GM19099 (cell line): ENCODE data around the gene STXBP6.

ENCODE experiments used
- POLR2A ChIP-seq: IDR thresholded peaks from 3 replicates; pipeline ENCODE4 v1.6.1; 2011; ENCODE audit warnings: low read depth; ENCODE audit not compliant: insufficient read length; ENCODE audit errors: extremely low read depth

Gene STXBP6

DNA sequence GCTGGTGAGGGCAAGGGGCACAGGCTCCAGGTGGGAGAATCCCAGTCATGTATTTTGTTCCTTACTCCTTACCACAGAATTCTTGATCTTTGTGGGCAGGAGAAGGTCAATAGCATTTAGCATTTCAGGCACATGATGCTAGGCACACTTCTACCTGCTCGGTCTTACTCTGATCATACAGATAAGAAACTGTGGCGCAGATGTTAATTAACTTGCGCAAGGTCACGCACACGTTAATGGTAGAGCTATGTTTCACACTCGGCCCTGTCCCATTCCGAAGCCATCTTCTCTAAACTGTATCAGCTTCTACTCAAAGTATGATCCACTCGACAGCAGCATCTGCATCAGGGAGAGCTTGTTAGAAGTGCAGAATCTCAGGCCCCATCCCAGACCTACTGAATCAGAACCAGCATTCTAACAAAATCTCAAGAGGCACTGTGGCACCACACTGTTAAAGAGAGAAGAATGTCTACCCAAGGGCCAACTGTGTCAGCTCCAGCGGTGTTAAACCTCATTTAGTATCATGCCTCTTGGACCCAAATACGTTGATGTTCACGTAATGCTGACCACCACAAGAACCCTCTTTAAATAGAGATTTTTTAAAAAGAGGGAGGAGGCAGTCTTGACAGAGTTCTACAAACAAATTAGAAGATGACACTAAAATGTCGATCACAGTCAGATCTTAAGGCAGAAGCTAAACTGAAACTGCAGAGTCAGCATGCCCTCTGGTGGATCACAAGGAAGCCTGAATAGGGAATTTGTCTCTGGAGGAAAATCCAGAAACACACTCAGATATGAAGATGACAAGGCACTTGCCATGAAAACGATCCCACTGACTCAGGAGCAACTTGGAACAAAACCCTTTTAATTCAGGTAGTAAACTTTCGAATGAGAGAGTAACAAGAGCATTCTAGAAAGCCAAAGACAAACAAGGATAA is 7.3 kb downstream of the STXBP6 start:
- no peak for TF ChIP-seq POLR2A

DNA sequence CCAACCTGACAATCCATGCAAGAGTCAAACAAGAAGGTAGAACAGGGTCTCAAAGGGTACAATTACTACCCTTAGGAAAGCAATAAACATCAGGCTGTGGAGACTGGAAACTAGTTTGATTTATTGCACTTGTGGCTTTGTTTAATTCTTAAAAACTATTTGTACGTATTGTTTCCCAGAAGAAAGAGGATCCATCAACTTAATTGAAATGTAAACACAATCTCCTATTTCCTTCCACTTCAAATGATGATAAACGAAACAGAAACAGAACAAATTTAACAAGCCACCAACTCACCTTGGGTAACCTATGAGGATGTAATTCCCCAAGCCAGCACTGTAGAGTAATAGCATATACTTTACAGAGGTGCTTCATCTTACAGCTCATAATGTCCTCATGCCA is 8.0 kb downstream of the STXBP6 start:
- TF ChIP-seq POLR2A, result no peak

DNA sequence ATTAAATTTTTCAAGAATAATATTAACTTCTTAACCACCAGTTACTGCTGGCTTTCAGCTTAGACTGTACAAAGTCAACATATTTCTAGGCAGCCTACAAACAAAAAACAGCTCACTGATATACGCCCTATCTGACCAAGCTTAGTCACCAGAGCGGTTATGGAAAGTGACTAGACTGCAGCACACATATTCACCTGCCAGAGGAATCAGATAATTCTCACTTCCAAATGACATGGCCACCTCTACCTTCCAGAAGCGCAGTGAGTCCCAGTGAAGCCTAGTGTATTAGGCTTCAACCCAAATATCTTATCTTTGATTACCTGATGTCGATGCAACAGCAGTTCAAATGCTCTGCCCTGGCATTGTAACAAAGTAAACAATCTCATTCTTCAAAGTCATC is 8.5 kb downstream of the STXBP6 start:
- no peak for TF ChIP-seq POLR2A

DNA sequence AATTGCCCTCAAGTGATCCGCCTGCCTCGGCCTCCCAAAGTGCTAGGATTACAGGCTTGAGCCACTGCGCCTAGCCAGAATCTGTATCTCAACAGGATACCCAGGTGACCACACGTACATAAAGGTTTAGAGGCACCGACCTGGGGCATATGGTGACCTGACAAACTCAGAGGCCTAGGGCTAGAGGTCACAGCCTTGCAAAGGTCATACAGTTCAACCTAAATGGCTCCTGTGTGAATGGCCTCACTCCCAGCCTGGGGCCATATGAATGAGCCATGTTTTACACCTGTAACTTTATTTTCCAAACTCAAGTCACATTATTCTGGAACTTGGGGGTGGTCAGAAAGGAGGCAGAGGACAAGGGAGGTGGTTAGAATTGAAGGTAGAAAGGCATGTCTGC is 10.0 kb downstream of the STXBP6 start:
- no peak for TF ChIP-seq POLR2A

DNA sequence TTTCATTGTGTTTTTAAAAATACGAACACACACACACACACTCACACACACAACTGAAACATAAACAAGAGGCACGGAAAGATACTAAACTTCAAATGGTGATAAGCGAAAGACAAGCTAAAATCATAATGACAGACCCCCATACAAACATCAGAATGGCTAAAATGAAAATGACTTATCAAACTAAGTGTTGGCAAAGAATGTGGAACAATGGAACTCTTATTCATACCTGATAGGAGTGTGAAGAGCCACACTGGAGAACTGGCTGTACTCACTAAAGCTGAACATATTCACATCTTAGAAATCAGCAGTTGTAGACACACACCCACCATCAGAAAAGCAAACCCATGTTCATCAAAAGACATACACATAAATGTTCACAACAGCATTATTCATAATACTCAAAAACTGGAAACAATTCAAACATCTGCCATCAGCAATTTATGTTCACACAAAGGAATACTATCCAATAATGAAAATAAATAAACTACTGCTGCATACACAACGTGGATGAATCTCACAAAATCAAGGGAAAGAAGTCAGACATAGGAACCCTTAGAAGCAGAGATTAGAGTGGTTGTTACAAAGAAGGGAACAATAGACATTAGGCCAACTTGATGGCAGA is 11.8 kb downstream of the STXBP6 start:
- no peak for TF ChIP-seq POLR2A

DNA sequence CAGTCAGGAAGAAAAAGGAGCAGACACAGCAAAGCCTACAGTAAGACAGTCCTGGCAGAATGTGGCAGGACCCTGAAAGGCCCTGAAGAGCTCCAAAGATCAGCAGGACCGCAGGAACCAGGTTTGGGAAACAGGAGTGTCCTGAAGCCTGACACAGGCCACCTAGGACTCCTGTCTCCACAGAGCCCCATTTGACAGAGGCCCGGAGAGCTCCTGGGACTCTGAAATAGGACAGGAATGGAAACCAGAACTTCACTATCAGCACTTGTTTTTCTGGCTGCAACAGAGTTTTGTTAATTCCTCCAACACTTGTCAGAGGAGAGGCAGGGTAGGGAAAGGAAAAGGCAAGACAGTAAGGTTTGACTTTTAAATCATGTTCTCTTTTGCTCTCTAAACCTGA is 12.9 kb downstream of the STXBP6 start:
- TF ChIP-seq POLR2A, result no peak

DNA sequence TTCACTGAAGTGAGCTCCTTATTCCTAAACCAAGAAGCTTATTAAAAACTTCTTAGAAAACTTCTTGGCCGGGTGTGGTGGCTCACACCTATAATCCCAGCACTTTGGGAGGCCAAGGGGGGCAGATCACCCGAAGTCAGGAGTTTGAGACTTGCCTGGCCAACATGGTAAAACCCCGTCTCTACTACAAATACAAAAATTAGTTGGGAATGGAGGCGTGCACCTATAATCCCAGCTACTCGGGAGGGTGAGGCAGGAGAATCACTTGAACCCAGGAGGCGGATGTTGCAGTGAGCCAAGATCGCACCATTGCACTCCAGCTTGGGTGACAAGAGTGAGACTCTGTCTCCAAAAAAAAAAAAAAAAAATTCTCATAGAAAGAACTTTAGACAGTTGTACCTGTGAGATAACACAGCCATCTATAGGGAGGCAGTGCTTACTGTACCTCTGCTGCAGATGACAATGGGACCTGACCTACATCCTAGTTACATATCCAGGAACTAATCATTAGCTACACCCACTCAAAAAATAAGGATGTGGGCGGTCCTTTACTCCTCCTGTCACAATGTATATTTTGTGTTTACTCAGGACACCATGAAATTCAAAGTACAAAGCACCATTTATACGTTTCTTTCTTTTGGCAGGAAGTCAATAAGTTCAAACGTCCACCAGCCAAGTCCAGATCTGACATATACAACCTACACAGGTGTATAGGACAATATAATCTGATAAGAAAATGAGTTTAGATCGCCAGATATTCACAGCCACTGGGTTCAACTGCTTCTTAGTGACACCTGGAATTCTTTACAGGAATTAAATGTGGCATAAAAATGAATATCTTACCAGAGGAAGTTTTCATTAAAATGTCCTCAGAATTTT is 14.9 kb downstream of the STXBP6 start:
- no peak for TF ChIP-seq POLR2A

DNA sequence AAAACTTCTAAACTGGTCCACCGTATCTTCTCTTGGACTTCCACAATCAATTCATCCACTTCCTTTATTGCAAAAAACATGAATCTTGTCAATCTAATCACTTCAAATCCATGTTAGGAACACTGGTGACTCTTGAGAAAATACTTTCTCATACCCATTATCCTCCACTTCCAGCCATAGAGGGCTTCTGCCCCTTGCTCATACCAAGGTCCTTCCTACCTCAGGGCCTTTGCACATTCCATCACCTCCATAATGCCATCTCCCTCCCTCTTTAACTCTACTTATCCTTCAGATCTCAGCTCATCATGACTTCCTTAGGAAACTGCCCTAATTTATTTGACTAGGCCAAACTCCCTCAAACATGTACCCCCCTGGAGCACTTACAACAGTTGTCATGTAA is 16.6 kb downstream of the STXBP6 start:
- TF ChIP-seq POLR2A, result no peak

DNA sequence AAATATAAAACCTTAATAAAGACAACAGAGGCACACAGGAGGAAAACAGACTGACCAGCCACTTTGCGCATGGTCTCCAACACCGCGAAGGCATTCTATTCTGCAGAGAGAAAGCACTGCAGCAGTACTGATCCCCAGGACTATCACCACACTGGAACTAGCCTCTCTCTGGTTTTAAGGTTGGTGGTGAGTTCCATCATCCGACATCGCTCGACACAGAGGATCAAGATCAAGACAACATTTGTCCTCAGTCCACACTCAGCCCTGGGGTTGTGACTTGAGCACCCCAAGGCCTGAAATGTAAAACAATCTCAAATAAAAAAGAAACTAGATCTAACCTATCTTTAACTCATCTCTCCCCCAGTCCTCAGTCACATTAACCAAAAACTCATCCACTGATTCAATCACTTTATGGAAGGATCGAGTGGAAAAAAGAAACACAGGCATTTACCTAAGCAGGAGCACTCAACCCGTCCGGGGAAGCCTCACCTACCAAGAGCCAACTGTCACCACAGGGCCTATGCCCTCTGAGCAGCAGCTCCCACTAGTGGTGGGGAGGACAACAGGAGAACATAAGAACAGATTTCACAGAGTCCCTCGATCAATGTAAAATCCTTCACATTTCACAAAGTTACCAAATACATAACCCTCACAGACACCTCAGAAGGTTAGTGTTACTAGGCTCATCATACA is 17.7 kb downstream of the STXBP6 start:
- no peak for TF ChIP-seq POLR2A

DNA sequence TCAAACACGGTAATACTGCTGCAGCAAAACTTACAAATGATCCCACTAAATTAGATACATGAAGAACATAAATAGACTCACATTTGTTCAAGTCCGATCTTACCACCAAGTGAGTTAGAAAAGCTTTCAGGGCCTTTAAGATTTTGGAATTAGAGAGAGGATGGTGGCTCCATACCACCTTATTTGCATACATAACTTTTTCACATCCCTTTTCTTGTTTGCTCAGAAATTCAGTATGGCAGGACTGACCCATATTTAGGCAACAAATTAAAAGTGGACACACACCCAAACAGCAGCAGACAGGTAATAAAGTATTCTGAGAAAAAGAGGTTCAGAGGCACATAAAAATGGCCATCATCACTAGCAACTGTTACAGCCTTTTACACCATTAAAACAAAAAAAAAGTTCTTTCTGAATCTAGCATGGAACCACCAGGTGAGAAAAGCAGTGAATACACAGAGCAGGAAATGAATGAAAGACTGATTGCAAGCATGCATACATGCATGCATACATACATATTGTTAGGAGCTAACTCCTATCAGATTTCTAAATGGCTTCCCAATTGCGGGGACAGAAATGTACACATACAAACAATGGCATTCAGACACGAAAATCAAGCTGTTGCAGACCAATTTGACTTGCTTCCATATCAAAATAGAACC is 23.3 kb downstream of the STXBP6 start:
- TF ChIP-seq POLR2A, result no peak

DNA sequence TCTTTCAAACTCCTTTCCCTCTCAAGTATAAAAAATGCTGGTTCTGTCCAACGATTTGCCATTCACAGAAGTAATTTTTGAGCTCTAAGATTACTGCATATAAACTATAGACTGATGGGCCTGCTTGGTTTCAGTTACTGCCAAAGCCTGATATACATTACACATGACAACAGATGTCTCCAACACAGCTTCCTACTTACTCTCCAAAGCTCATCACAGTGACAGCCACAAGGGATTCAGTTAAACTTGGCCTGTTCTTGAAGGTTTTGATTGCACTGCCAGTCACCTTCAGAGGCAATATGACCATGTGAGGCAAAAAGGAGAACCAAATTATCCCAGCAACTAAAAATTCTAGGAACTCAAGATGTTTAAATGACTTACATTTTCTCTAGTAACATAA is 30.1 kb downstream of the STXBP6 start:
- no peak for TF ChIP-seq POLR2A

DNA sequence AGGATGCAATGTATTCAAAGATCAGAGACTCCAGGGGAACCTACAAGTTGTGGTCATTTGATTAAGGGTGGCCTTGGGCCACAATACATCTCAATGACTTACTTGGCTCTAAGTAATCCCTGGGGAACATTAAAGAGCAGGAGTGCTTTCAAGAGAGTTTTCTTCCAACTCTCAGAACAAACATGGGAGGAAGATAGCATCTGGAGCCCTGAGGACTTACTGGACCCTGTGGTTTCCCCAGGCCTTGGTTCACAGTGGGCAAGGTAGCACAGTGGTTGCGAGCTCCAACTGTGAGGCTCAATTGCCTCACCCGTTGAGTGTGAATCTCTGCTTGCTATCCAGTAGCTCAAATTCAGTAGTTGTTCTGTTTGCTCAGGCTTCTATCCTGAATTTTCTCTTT is 32.4 kb downstream of the STXBP6 start:
- TF ChIP-seq POLR2A, result no peak

DNA sequence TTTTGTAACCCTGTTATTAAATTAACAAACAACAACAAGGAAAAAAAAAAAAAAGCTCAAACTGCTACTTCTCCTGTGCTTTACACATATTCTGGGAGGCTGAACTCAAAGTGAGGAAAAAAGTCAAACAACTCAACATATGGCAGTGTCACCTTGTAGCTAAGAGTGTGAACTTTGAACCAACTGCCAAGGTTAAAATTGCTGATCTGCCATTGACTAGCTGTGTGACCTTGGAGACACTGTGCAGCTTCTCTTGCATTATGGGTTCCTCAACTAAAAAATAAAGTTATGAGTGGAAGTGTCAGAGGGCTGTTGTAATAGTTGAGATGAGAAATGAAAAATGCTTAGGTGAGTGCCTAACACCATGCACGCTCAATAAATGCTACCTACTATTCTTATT is 34.2 kb downstream of the STXBP6 start:
- no peak for TF ChIP-seq POLR2A

DNA sequence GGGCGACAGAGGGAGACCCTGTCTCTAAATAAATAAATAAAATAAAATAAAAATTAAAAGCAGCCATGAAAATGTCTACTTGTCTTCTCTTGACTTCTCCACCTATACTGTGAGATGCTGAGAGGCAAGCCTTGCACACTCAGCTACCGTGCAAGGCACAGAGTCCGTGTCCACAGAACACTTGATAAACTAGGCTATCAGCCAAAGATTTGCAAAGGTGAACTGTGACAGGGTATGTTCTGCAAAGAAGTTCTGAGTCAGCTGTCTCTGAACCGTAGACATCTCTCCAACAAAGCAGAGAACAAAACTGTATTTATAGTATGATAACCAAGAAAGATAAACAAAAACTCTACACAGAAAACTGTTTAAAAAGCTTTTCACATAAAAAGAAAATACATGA is 35.5 kb downstream of the STXBP6 start:
- no peak for TF ChIP-seq POLR2A
